ENCODE measurements around the gene ACTRT2.

ACTRT2 gene

DNA sequence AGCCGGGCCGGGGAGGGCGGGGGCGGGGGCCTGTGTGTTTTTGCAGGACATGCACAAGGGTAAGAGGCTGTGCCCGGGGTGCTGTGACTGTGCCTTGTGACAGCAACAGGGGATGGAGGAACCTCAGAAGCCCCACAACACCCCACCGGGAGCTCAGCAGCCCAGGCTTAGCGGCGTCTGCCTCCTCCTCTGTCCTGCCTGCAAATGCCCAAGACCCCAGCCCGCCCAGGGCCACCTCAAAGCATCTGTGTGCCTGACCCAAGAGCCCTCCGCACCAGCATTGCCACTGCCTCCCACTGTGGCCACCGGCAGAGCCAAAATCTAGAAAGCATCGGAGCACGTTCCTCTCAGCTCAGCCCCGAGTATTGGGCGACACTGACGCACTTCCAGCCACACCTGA lies 2.7 kb upstream of the ACTRT2 start:
- DNase-seq: no peak

GRCh38 chr1:3019007-3019515 lies 2.2 kb upstream of the ACTRT2 start:
- DNase-seq: no peak

- DNase-seq: no peak
Observed at GRCh38 chr1:3019516-3020051, 1.7 kb upstream of the ACTRT2 start.

DNA sequence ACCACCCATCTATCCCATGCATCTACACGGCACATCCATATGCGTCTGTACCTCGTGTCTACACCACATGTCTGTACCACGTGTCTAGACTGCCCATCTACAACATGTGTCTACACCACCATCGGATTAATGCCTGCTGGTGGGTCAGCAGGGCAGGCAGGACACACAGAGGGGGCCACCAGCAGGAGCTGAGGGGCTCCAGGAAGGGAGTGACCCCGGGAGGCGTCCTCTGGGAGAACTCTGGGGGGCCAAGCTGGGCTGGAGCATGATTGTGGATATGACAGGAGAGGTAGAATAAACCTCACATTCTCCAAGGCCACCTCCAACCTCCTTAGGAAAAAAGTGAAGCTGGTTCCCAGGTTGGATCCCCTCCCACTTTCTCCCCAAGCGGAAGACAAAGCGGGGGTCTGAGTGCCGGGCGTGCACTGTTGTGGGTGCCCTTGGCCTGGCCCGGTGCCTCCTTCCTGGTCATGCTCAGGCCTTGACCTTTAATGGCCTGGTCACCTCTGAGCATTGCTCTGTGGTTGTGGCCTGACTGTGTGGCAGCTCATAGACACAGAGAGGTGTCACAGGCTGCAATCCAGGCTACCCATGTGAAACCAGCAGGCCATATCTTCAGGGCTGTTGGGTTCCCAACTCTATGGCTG lies 881 bp upstream of the ACTRT2 start:
- DNase-seq: no peak

- no peak for DNase-seq
Observed at GRCh38 chr1:3021801-3022401, 634 bp downstream of the ACTRT2 start.

GRCh38 chr1:3022511-3022973 lies 1.3 kb downstream of the ACTRT2 start:
- no peak for DNase-seq

DNA sequence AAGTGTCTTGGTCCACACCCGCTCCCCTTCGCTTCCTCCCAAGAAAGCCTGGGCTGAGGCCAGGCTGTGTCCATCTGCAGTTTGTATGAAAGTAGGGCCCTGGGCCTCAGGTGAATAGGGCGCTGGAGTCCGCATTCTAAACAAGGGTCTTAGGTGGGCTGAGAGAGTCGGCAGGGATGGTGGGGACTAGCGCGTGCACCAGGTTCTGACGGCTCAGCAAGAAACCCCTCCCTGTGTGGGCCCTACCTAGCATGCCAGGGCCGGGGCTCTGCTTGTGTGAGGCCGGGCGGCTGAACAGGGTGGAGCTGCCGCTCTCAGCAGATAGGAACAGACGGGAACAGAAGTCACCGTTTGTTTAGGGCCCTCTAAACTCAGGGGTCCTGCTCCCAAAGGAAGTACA lies 1.7 kb downstream of the ACTRT2 start:
- no peak for DNase-seq

DNA sequence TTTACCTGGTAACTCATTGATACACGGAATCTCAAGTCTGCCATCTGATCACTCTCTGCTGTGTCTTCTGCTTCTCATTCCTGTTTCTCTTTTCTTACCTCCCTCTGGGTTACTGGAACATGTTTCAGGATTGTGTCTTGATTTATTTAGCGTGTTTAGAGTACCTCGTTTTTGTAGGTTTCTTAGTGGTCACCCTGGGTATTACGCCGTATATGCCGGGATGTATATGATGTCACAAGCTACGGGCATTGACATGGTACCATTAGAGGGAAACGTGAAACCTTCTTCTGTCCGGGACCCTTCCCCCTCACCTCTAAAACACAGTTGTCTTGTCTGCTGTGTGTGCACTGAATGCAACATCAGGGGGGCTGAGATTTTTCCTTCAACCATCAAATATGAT lies 2.8 kb downstream of the ACTRT2 start:
- DNase-seq: no peak

DNA sequence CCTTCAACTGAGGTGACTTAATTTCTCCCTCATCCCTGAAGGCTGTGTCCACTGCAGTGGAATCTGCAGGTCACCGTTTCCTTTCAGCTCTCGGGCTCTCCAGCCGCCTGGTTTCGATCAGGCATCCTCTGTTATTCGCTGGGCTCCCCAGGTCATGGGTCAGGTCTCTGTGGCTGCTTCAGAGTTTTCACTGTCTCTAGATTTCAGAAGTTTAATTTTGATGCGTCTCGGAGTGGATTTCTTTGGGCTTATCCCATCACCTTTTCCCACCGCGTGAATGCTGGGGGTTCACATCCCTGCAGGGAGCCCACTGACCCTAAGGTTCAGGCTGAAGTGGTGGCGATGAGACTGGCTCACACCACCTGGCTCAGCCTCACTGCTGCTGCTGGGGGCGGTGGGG lies 3.3 kb downstream of the ACTRT2 start:
- DNase-seq: no peak

- no peak for DNase-seq
Observed at GRCh38 chr1:3026124-3026523, 4.9 kb downstream of the ACTRT2 start.

DNA sequence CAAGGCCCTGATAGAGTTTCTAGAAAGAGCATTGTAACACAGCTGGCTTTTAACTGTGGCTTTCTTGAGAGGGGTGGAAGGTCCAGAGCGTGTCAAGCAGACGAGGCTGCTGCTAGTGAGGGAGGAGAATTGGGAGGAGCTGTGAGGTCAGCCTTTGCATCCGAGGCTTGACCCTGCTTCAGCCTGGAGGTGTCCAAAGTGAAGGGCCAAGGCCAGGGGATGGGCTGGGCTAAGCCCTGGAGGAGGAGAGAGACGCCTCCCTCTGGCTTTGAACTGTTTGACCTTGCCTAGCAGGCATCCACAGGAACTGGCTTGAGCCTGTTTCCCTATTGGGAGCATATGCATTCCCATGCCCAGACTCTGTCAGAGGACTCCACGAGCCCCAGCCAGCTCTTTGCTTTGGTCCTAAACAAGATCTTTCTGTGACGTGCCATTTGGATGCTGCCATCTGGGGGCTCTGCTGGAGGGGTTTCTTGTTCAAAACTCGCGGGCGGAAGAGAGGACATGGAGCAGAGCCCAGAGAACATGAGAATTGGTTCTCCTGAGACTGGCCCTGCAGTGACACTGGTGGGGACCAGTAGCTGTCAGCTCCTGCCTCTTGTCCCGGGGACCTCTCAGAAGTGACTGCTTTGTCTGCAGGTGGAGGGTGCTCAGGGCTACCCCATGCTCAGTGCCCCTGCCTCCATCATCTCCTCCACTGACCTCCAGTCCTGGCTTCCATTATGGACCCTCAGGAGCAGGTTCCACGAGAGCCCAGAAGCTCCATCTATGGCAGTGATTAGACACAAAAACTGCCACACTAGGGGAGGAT lies 5.5 kb downstream of the ACTRT2 start:
- DNase-seq: no peak

- DNase-seq: no peak
Observed at GRCh38 chr1:3027611-3028371, 6.5 kb downstream of the ACTRT2 start.

- no peak for DNase-seq
Observed at GRCh38 chr1:3028531-3029282, 7.4 kb downstream of the ACTRT2 start.

DNA sequence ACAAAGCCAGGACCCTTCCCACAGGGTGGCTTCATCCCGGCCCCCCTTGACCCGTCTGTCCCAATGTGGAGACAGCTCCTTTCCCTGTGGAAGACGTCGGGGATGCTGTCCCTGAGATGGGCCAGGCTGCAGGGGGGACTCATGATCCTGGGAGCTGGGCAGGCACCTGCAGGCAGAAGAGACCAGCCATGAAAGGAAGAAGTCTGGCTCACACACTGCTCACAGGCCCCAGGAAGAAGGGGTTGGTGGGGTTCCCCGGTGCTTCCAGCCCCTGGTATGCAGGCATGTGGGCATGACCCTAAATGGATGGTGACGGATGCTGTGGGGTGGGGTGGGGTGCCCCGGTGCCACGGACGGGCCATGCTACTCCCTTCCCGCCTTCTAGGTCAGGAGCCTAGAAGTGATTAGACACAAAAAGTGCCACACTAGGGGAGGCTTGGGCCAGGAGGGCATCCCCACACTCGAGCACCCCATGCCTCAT lies 8.3 kb downstream of the ACTRT2 start:
- DNase-seq: no peak

DNA sequence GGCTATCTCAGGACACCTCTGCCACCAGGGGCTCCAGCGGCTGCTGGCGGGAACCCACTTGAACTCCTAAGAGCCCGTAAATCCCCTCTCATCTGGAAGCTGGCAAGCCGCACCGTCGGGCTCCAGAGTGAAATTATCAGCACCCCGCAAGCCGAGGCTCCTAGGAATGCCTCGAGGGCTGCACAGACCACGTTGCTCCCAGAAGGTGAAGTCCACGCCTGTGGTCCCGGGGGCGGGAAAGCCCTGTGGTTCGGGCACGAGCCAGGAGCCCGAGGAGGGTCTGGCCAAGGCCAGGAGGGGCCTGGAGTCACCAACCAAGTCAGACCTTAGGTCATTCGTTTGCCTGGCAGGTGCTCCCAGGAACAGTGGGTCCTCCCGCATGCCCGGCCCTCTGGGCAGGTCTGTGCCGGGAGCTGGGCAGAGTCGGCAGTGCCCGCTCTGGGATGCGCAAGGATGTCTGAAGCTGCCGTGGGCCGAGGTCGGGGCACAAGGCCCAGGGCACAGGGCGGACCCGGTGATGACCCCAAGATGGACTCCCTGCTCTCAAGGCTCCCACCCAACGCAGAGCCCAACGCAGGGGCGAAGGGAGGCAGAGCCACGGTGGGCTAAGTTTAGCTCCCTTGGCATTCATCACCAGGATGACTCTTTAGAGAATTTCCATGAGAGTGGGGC lies 8.9 kb downstream of the ACTRT2 start:
- DNase-seq: no peak

- no peak for DNase-seq
Observed at GRCh38 chr1:3030663-3031381, 9.6 kb downstream of the ACTRT2 start.

GRCh38 chr1:3031401-3032221 lies 10.3 kb downstream of the ACTRT2 start:
- no peak for DNase-seq

DNA sequence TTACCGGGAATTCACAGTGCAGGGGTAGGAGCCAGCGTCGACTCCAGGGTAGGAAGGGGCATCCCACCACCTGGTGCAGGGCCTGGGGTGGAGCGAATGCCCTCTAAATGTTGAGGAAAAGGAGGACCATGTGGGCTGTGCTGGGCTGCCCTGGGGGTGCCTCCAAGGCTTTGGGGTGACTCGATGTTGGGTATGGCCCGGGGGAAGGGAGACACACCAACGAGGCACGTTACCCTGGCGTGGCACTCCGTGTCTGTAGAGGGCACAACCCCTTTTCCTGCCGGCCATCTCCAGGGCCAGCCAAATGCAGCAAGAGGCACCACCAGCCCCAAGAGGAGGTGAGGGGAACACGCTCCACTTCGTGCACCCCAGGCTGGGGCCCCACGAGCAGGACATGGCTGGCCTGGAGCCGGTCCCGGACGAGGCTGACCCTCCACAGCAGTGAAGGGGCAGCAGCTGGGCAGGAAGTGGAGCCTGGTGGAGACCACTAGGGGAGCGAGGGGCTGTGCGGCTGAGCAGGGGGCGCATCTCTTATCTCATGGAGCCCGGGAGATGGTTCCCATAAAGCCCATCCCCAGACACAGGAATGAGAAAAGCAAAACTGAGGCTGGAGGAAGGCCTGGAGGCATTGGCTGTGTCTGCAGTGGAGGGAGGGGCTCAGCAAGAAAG lies 11.2 kb downstream of the ACTRT2 start:
- DNase-seq: no peak
